ENCODE data around the gene NUDT9. TPM values are rescaled to one million over a fixed set of nuclear protein-coding genes. Genes with fewer than 3 reads are reported as not detected.

NUDT9 gene
- total RNA-seq, 1 experiment from 2014 or later = 28.7 TPM

GRCh38 chr4:87425711-87426110 is 3.3 kb downstream of the NUDT9 start:
- peaks cover 4% of the 10 kb centered on the region for H3K36me3 Mint-ChIP-seq (ENCODE audit: insufficient read depth, unreplicated experiment)
- intact Hi-C loops (cut with micrococcal nuclease; ENCODE audit: unreplicated experiment) = no loop called here
- POLR2A ChIA-PET = no interaction called here
- Histone ChIP-seq H3K4me1 (peaks cover 13% of the 10 kb centered on the region; the same call in 1 of the 2 replicates), H3K9me3 (no peaks in the 10 kb centered on the region), H3K36me3 (ENCODE audit: control insufficient read depth, insufficient read depth, low read length) (no peaks in the 10 kb centered on the region), H3K4me3 (ENCODE audit: low read depth, low read length) (no peak overlapping the region), H3K27me3 (replicated peaks; ENCODE audit: control insufficient read depth, insufficient read depth, low read length) (no peaks in the 10 kb centered on the region)
- no peak overlapping the region for H3K4me3 Mint-ChIP-seq (ENCODE audit: unreplicated experiment)
- H3K27me3 Mint-ChIP-seq (ENCODE audit: insufficient read depth, unreplicated experiment) = no peaks in the 10 kb centered on the region
- TF ChIP-seq CTCF (IDR thresholded peaks at IDR 0.05; ENCODE audit: insufficient read depth in 1 of 2, low read depth in 1 of 2, low read length in 1 of 2, severe bottlenecking in 1 of 2, unreplicated experiment in 1 of 2) = no peak
- BruUV-seq (replicated peaks) = no TSS peak
- H3K27ac Mint-ChIP-seq (ENCODE audit: unreplicated experiment) = no peak overlapping the region
- CTCF ChIA-PET = no interaction called here
- DNase-seq = no peak
- H3K9me3 Mint-ChIP-seq (ENCODE audit: unreplicated experiment) = no peaks in the 10 kb centered on the region
- H3K4me1 Mint-ChIP-seq (ENCODE audit: low read depth, unreplicated experiment) = no peaks in the 10 kb centered on the region

- no peaks in the 10 kb centered on the region for H3K36me3 ChIP-seq (ENCODE audit: control insufficient read depth, insufficient read depth, low read length)
- Mint-ChIP-seq H3K27ac (ENCODE audit: unreplicated experiment) (no peak overlapping the region), H3K4me1 (ENCODE audit: low read depth, unreplicated experiment) (no peaks in the 10 kb centered on the region), H3K9me3 (ENCODE audit: unreplicated experiment) (no peaks in the 10 kb centered on the region), H3K27me3 (ENCODE audit: insufficient read depth, unreplicated experiment) (no peaks in the 10 kb centered on the region), H3K36me3 (ENCODE audit: insufficient read depth, unreplicated experiment) (peaks cover 4% of the 10 kb centered on the region), H3K4me3 (ENCODE audit: unreplicated experiment) (no peak overlapping the region)
- no peak for DNase-seq
- no peak overlapping the region for H3K4me3 ChIP-seq (ENCODE audit: low read depth, low read length)
- H3K27me3 ChIP-seq (replicated peaks; ENCODE audit: control insufficient read depth, insufficient read depth, low read length) = no peaks in the 10 kb centered on the region
- H3K9me3 ChIP-seq = no peaks in the 10 kb centered on the region
- no TSS peak for BruUV-seq (replicated peaks)
- POLR2A ChIA-PET = no interaction called here
- 0 out of 2 replicates have a peak, but pooled peaks cover 10% of the 10 kb centered on the region for H3K4me1 ChIP-seq
- CTCF ChIA-PET = no interaction called here
- intact Hi-C loops (cut with micrococcal nuclease; ENCODE audit: unreplicated experiment) = no loop called here
- no peak for TF ChIP-seq CTCF (IDR thresholded peaks at IDR 0.05; ENCODE audit: insufficient read depth in 1 of 2, low read depth in 1 of 2, low read length in 1 of 2, severe bottlenecking in 1 of 2, unreplicated experiment in 1 of 2)
Observed at GRCh38 chr4:87426865-87427517, 4.6 kb downstream of the NUDT9 start.

- intact Hi-C loops (cut with micrococcal nuclease; ENCODE audit: unreplicated experiment) = no loop called here
- ChIA-PET POLR2A (no interaction called here), CTCF (no interaction called here)
- H3K4me3 Mint-ChIP-seq (ENCODE audit: unreplicated experiment) = no peak overlapping the region
- BruUV-seq (replicated peaks) = no TSS peak
- Histone ChIP-seq H3K4me3 (ENCODE audit: low read depth, low read length) (no peak overlapping the region), H3K9me3 (no peaks in the 10 kb centered on the region), H3K36me3 (ENCODE audit: control insufficient read depth, insufficient read depth, low read length) (no peaks in the 10 kb centered on the region), H3K4me1 (0 out of 2 replicates have a peak, but pooled peaks cover 10% of the 10 kb centered on the region), H3K27me3 (replicated peaks; ENCODE audit: control insufficient read depth, insufficient read depth, low read length) (no peaks in the 10 kb centered on the region)
- no peaks in the 10 kb centered on the region for H3K9me3 Mint-ChIP-seq (ENCODE audit: unreplicated experiment)
- H3K4me1 Mint-ChIP-seq (ENCODE audit: low read depth, unreplicated experiment) = no peaks in the 10 kb centered on the region
- H3K27ac Mint-ChIP-seq (ENCODE audit: unreplicated experiment) = no peak overlapping the region
- H3K27me3 Mint-ChIP-seq (ENCODE audit: insufficient read depth, unreplicated experiment) = no peaks in the 10 kb centered on the region
- TF ChIP-seq CTCF (IDR thresholded peaks at IDR 0.05; ENCODE audit: insufficient read depth in 1 of 2, low read depth in 1 of 2, low read length in 1 of 2, severe bottlenecking in 1 of 2, unreplicated experiment in 1 of 2) = no peak
- peaks cover 4% of the 10 kb centered on the region for H3K36me3 Mint-ChIP-seq (ENCODE audit: insufficient read depth, unreplicated experiment)
- DNase-seq = no peak
Observed at GRCh38 chr4:87427518-87427868, 5.1 kb downstream of the NUDT9 start.
